Prostate gland (tissue), 2 donors: ENCODE data around the gene ODAPH.

Experiments
- POLR2A ChIP-seq: fragments of 450-650 bp; IDR thresholded peaks from one replicate; pipeline ENCODE4 v1.6.1; 2016; ENCODE audit warnings: antibody characterized with exemption, mild to moderate bottlenecking
- POLR2AphosphoS5 ChIP-seq: sonication (generic); formaldehyde crosslinking; IDR thresholded peaks from one replicate; pipeline ENCODE4 v1.6.1; 2017; ENCODE audit warnings: antibody characterized with exemption
- TF ChIP-seq, protein P1 (sequence below), 4 experiments: fragments of 200-600 bp in 2 of 4; fragments of 450-650 bp in 2 of 4; sonication (generic) in 2 of 4; IDR thresholded peaks; 1 replicate in 3 of 4; 2 replicates in 1 of 4; pipeline ENCODE4 v1.5.1; 2016 to 2019; ENCODE audit warnings: antibody characterized with exemption in 4 of 4, mild to moderate bottlenecking in 2 of 4, moderate library complexity in 2 of 4

DNA sequence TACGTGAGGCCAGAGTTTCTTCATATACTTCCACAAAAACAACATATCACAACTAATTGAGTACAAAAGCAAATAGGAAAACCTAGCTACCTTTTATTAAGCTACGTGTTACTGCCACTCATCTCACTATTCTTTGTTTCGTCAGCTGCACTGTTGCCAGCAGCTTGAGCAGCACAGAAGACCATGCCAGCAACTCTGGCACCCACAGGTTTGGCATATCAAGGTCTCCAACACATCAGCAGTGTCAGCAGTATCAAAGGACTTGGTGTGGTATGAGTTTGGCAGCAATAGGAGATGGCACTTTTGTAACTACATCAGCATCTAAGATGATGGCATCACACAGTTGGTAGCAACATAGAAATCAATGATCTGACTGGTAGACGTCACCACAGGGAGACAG lies 43.8 kb downstream of the ODAPH start:
- TF ChIP-seq, protein P1, sequence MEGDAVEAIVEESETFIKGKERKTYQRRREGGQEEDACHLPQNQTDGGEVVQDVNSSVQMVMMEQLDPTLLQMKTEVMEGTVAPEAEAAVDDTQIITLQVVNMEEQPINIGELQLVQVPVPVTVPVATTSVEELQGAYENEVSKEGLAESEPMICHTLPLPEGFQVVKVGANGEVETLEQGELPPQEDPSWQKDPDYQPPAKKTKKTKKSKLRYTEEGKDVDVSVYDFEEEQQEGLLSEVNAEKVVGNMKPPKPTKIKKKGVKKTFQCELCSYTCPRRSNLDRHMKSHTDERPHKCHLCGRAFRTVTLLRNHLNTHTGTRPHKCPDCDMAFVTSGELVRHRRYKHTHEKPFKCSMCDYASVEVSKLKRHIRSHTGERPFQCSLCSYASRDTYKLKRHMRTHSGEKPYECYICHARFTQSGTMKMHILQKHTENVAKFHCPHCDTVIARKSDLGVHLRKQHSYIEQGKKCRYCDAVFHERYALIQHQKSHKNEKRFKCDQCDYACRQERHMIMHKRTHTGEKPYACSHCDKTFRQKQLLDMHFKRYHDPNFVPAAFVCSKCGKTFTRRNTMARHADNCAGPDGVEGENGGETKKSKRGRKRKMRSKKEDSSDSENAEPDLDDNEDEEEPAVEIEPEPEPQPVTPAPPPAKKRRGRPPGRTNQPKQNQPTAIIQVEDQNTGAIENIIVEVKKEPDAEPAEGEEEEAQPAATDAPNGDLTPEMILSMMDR (IDR thresholded peaks at IDR 0.05), result no peak
- TF ChIP-seq POLR2AphosphoS5, result no peak
- no peak for TF ChIP-seq POLR2A
